OCI-LY7 (cell line): ENCODE measurements around the gene SPPL2B. TPM values are rescaled to one million over a fixed set of nuclear protein-coding genes. Genes with fewer than 3 reads are reported as not detected.

Source experiments
- BruUV-seq: library from RNA; stranded (reverse); fragments of 400-500 nt; replicated peaks from 2 replicates; lab custom pipeline; 2021; lab: Mats Ljungman, UMichigan
- CTCF ChIA-PET: fragments of 300-600 bp; sonication (Branson Sonifier 250); formaldehyde crosslinking; loops from one replicate; lab custom pipeline; 2022; ENCODE audit warnings: antibody characterized with exemption; ENCODE audit not compliant: unreplicated experiment; lab: Charles Lee
- POLR2A ChIA-PET: fragments of 300-600 bp; sonication (Branson Sonifier 250); formaldehyde crosslinking; loops from one replicate; lab custom pipeline; 2022; ENCODE audit warnings: antibody characterized with exemption; lab: Charles Lee
- DNase-seq: peaks from one replicate; pipeline ENCODE4 v3.0.0-alpha.2; 2015; ENCODE audit warnings: low spot score
- H2AFZ ChIP-seq: fragments of 200-600 bp; sonication (generic), shearing (Covaris generic); 2 replicates; pipeline ENCODE4 v1.6.1; 2014; ENCODE audit warnings: mild to moderate bottlenecking, antibody characterized with exemption, low read length, moderate library complexity
- H3K27ac ChIP-seq: fragments of 200-600 bp; sonication (generic); 2 replicates; pipeline ENCODE4 v1.5.1; 2014; ENCODE audit warnings: mixed run types, low read depth, mild to moderate bottlenecking, moderate library complexity, low read length, inconsistent platforms; ENCODE audit not compliant: poor library complexity, severe bottlenecking
- H3K36me3 ChIP-seq: fragments of 200-600 bp; sonication (generic); 2 replicates; pipeline ENCODE4 v1.6.1; 2014; ENCODE audit warnings: mild to moderate bottlenecking, antibody characterized with exemption, low read length, moderate library complexity, mixed read lengths; ENCODE audit not compliant: insufficient read depth
- H3K4me1 ChIP-seq: fragments of 200-600 bp; sonication (generic); 2 replicates; pipeline ENCODE4 v1.5.1; 2014; ENCODE audit warnings: mild to moderate bottlenecking, low read length; ENCODE audit not compliant: insufficient read depth, poor library complexity, severe bottlenecking
- H3K4me2 ChIP-seq: fragments of 200-600 bp; sonication (generic); 2 replicates; pipeline ENCODE4 v1.6.1; 2014; ENCODE audit warnings: mild to moderate bottlenecking, low read length
- H3K4me3 ChIP-seq: fragments of 200-600 bp; sonication (generic); 2 replicates; pipeline ENCODE4 v1.5.1; 2014; ENCODE audit warnings: mild to moderate bottlenecking, low read depth, low read length; ENCODE audit not compliant: poor library complexity, severe bottlenecking
- H3K79me2 ChIP-seq: fragments of 200-600 bp; sonication (generic); 2 replicates; pipeline ENCODE4 v1.6.1; 2016; ENCODE audit warnings: low read depth, mild to moderate bottlenecking, low read length, moderate library complexity, mixed read lengths; ENCODE audit not compliant: insufficient read depth
- H3K9me2 ChIP-seq: fragments of 200-600 bp; sonication (generic); 2 replicates; pipeline ENCODE4 v1.6.1; 2016; ENCODE audit warnings: mild to moderate bottlenecking, low read length, mixed read lengths; ENCODE audit not compliant: insufficient read depth
- H3K9me3 ChIP-seq: fragments of 200-600 bp; sonication (generic); 2 replicates; pipeline ENCODE4 v1.6.1; 2014; ENCODE audit warnings: mild to moderate bottlenecking, mixed run types, low read length, mixed read lengths
- H4K20me1 ChIP-seq: fragments of 200-600 bp; sonication (generic); 2 replicates; pipeline ENCODE4 v1.6.1; 2014; ENCODE audit warnings: mild to moderate bottlenecking, antibody characterized with exemption, low read length, moderate library complexity, mixed read lengths; ENCODE audit not compliant: insufficient read depth
- EZH2phosphoT487 ChIP-seq: fragments of 200-600 bp; sonication (generic); IDR thresholded peaks from 2 replicates; pipeline ENCODE4 v1.6.1; 2018; ENCODE audit warnings: low read depth, borderline replicate concordance, mild to moderate bottlenecking, mixed run types, antibody characterized with exemption, low read length, moderate library complexity, mixed read lengths
- intact Hi-C: fragments of 100-400 bp; cut with micrococcal nuclease; formaldehyde crosslinking; loops from one replicate; pipeline ENCODE4 v1.10.0; 2022; ENCODE audit not compliant: unreplicated experiment
- total RNA-seq, 2 experiments: library from RNA; depleted of rRNA in 1 of 2; stranded (reverse); fragments of >200 nt in 1 of 2; shearing (Covaris generic) in 1 of 2; gene quantifications; 2 replicates each; pipeline ENCODE4 v1.2.3, GENCODE V29; 2014 to 2022
- TF ChIP-seq, protein P1 (sequence below): fragments of 200-600 bp; sonication (generic); conservative IDR thresholded peaks from 2 replicates; pipeline ENCODE4 v1.5.1; 2014; ENCODE audit warnings: mild to moderate bottlenecking, antibody characterized with exemption, low read length, moderate library complexity, mixed read lengths

SPPL2B gene
- total RNA-seq, 2 experiments from 2014 or later: 106 to 191 TPM

DNA sequence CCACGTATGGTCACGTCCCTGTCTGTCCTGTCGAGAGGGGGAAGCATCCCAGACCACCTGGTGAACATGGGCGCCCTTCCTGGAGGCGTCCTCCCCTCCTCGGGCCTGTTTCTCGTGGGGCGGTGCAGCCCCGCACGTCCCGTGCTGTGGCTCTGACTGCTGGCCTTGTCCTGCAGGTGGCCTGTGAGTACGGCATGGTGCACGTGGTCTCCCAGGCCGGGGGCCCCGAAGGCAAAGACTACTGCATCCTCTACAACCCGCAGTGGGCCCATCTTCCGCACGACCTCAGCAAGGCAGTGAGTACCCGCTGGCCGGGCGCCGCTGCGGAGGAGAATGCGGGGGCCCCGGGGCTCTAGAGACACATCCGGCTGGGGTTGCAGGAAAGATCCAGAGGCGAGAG, 5.9 kb downstream of the SPPL2B start:
- POLR2A ChIA-PET: no interaction called here
- Histone ChIP-seq H3K27ac (no peak overlapping the region), H3K9me2 (no peaks in the 10 kb centered on the region), H2AFZ (no peak overlapping the region), H3K9me3 (peaks cover 5% of the 10 kb centered on the region; the same call in 1 of the 2 replicates), H4K20me1 (no peaks in the 10 kb centered on the region), H3K4me3 (no peak overlapping the region), H3K4me1 (peaks cover 47% of the 10 kb centered on the region), H3K79me2 (peaks cover 47% of the 10 kb centered on the region), H3K36me3 (peaks cover 30% of the 10 kb centered on the region), H3K4me2 (no peak overlapping the region)
- intact Hi-C loops: loop anchor here (5.0 kb wide), 1 partner anchor 293 kb away; no protein-coding TSS in a partner anchor
- DNase-seq: no peak
- CTCF ChIA-PET: no interaction called here
- TF ChIP-seq, protein P1, sequence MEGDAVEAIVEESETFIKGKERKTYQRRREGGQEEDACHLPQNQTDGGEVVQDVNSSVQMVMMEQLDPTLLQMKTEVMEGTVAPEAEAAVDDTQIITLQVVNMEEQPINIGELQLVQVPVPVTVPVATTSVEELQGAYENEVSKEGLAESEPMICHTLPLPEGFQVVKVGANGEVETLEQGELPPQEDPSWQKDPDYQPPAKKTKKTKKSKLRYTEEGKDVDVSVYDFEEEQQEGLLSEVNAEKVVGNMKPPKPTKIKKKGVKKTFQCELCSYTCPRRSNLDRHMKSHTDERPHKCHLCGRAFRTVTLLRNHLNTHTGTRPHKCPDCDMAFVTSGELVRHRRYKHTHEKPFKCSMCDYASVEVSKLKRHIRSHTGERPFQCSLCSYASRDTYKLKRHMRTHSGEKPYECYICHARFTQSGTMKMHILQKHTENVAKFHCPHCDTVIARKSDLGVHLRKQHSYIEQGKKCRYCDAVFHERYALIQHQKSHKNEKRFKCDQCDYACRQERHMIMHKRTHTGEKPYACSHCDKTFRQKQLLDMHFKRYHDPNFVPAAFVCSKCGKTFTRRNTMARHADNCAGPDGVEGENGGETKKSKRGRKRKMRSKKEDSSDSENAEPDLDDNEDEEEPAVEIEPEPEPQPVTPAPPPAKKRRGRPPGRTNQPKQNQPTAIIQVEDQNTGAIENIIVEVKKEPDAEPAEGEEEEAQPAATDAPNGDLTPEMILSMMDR: no peak
- no peak for TF ChIP-seq EZH2phosphoT487
- BruUV-seq: no TSS peak

DNA sequence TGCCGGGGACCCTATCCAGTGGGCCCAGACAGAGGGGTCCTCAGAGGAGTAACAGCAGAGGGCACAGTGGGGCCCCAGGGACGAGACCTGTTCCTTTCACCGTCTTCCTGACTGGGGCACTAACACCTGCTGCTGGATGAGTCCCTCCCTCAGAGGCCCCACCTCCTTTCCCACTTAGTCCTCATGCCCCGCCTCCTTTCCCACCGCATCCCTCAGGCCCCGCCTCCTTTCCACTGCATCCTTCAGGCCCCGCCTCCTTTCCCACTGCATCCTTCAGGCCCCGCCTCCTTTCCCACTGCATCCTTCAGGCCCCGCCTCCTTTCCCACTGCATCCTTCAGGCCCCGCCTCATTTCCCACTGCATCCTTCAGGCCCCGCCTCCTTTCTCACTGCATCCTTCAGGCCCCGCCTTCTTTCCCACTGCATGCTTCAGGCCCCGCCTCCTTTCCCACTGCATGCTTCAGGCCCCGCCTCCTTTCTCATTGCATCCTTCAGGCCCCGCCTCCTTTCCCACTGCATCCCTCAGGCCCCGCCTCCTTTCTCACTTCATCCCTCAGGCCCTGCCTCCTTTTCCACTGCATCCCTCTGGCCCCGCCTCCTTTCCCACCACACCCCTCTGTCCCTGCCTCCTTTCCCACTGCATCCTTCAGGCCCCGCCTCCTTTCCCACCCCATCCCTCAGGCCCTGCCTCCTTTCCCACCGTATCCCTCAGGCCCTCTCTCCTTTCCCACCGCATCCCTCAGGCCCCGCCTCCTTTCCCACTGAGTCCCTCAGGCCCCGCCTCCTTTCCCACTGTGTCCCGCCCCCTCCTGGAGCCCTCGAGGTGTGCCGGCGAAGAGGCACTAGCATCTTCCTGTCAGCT, 6.7 kb downstream of the SPPL2B start:
- Histone ChIP-seq H3K9me2 (no peaks in the 10 kb centered on the region), H3K9me3 (peaks cover 5% of the 10 kb centered on the region; the same call in 1 of the 2 replicates), H3K4me3 (no peak overlapping the region), H3K27ac (no peak overlapping the region), H3K4me2 (no peak overlapping the region), H3K36me3 (peaks cover 38% of the 10 kb centered on the region), H3K4me1 (peaks cover 40% of the 10 kb centered on the region), H4K20me1 (no peaks in the 10 kb centered on the region), H2AFZ (no peak overlapping the region), H3K79me2 (peaks cover 39% of the 10 kb centered on the region)
- no TSS peak for BruUV-seq
- DNase-seq: no peak
- CTCF ChIA-PET: no interaction called here
- POLR2A ChIA-PET: no interaction called here
- TF ChIP-seq, protein P1: no peak
- no peak for TF ChIP-seq EZH2phosphoT487
- intact Hi-C loops: loop anchor here (5.0 kb wide), 1 partner anchor 292 kb away; no protein-coding TSS in a partner anchor

DNA sequence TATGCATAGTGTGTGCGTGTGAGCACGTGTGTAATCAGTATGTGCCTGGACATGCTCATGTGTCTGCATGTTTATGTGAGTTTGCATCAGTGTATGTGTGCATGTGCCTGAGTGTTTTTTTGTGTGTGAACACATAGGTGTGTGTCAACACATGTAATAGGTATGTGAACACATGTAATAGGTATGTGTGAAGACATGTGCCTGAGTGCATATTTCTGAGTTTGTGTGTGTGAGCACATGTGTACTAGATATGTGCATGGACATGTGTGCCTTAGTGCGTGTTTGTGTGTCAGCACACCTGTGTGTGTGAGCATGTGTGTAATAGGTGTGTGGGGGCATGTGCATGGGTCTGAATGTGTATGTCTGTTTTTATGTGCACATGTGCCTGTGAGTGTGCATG, 7.4 kb downstream of the SPPL2B start:
- TF ChIP-seq, protein P1: no peak
- TF ChIP-seq EZH2phosphoT487: no peak
- Histone ChIP-seq H2AFZ (no peak overlapping the region), H3K27ac (no peak overlapping the region), H3K79me2 (peaks cover 32% of the 10 kb centered on the region), H3K9me2 (no peaks in the 10 kb centered on the region), H4K20me1 (no peaks in the 10 kb centered on the region), H3K4me2 (no peak overlapping the region), H3K9me3 (peaks cover 5% of the 10 kb centered on the region; the same call in 1 of the 2 replicates), H3K36me3 (peaks cover 41% of the 10 kb centered on the region), H3K4me1 (peaks cover 34% of the 10 kb centered on the region), H3K4me3 (no peak overlapping the region)
- no TSS peak for BruUV-seq
- intact Hi-C loops: no loop called here
- POLR2A ChIA-PET: no interaction called here
- CTCF ChIA-PET: no interaction called here
- DNase-seq: no peak
